HCT116 (cell line): ENCODE data around the gene PGBD5.

ENCODE experiments used
- CTCF ChIP-seq, 3 experiments: fragments of 200-600 bp in 1 of 3; sonication (generic) in 1 of 3; IDR thresholded peaks in 2 of 3; conservative IDR thresholded peaks in 1 of 3; 2 replicates each; pipeline ENCODE4 v1.5.1; 2012 to 2017; ENCODE audit warnings: low read depth in 2 of 3, low read length in 2 of 3, antibody characterized with exemption in 1 of 3, borderline replicate concordance in 1 of 3, control low read depth in 1 of 3, mild to moderate bottlenecking in 1 of 3, mixed read lengths in 1 of 3, mixed run types in 1 of 3, moderate library complexity in 1 of 3; ENCODE audit not compliant: insufficient read depth in 1 of 3
- EZH2 ChIP-seq: fragments of 200-600 bp; sonication (generic); IDR thresholded peaks from 2 replicates; pipeline ENCODE4 v1.6.1; 2017; ENCODE audit warnings: antibody characterized with exemption, mixed run types
- EZH2phosphoT487 ChIP-seq: fragments of 200-600 bp; IDR thresholded peaks from 2 replicates; pipeline ENCODE4 v1.6.1; 2018; ENCODE audit warnings: antibody characterized with exemption, borderline replicate concordance
- POLR2A ChIP-seq: IDR thresholded peaks from 2 replicates; pipeline ENCODE4 v1.7.0; 2011; ENCODE audit warnings: borderline replicate concordance; ENCODE audit not compliant: insufficient read depth, insufficient read length; ENCODE audit errors: extremely low read depth
- POLR2AphosphoS5 ChIP-seq: IDR thresholded peaks from 2 replicates; pipeline ENCODE4 v1.6.1; 2011; ENCODE audit warnings: mild to moderate bottlenecking, low read depth, low read length, moderate library complexity
- REST ChIP-seq: IDR thresholded peaks from 2 replicates; pipeline ENCODE4 v1.6.1; 2012; ENCODE audit warnings: low read depth
- SP1 ChIP-seq: IDR thresholded peaks from 2 replicates; pipeline ENCODE4 v1.6.1; 2012; ENCODE audit warnings: low read depth
- YY1 ChIP-seq: IDR thresholded peaks from 2 replicates; pipeline ENCODE4 v1.6.1; 2011; ENCODE audit warnings: low read length, low read depth, moderate library complexity, mild to moderate bottlenecking; ENCODE audit not compliant: insufficient replicate concordance; ENCODE audit errors: extremely low read depth
- ZBTB33 ChIP-seq: IDR thresholded peaks from 2 replicates; pipeline ENCODE4 v1.6.1; 2011; ENCODE audit warnings: mild to moderate bottlenecking, low read length, moderate library complexity; ENCODE audit not compliant: insufficient replicate concordance; ENCODE audit errors: extremely low read depth

GRCh38 chr1:230267338-230268065 lies 158.6 kb downstream of the PGBD5 start:
- TF ChIP-seq CTCF (IDR thresholded peaks at IDR 0.05 in 2 of 3, conservative IDR thresholded peaks at IDR 0.05 in 1 of 3; ENCODE audit: borderline replicate concordance in 1 of 3, insufficient read depth in 1 of 3, low read depth in 2 of 3, low read length in 2 of 3), result no peak
- no peak for TF ChIP-seq SP1
- TF ChIP-seq REST, result no peak
- TF ChIP-seq EZH2phosphoT487, result no peak
- TF ChIP-seq YY1, result no peak
- TF ChIP-seq POLR2A, result no peak
- TF ChIP-seq ZBTB33, result no peak
- no peak for TF ChIP-seq POLR2AphosphoS5
- no peak for TF ChIP-seq EZH2
